ENCODE data around the gene KPNA6. TPM values are rescaled to one million over a fixed set of nuclear protein-coding genes. Genes with fewer than 3 reads are reported as not detected.

KPNA6 gene
- total RNA-seq, 1 donor from 2014 or later, result 79.0 TPM

GRCh38 chr1:32180186-32181060 lies 72.6 kb downstream of the KPNA6 start:
- no peaks in the 10 kb centered on the region for H3K36me3 Mint-ChIP-seq (ENCODE audit: unreplicated experiment)
- peaks cover 5% of the 10 kb centered on the region for H3K27me3 Mint-ChIP-seq (ENCODE audit: unreplicated experiment)
- peak overlapping the region; percentile 92 for H3K27ac Mint-ChIP-seq (ENCODE audit: unreplicated experiment)
- H3K4me3 Mint-ChIP-seq (ENCODE audit: unreplicated experiment), result peak overlapping the region; percentile 92
- no peak for TF ChIP-seq CTCF (IDR thresholded peaks at IDR 0.05; ENCODE audit: partially characterized antibody, unreplicated experiment)
- peak; percentile 74 for DNase-seq
- peaks cover 11% of the 10 kb centered on the region for H3K4me1 Mint-ChIP-seq (ENCODE audit: low read depth, unreplicated experiment)
- H3K9me3 Mint-ChIP-seq (ENCODE audit: unreplicated experiment), result peaks cover 8% of the 10 kb centered on the region

GRCh38 chr1:32181065-32181464 lies 73.2 kb downstream of the KPNA6 start:
- Mint-ChIP-seq H3K27ac (ENCODE audit: unreplicated experiment) (peak overlapping the region; percentile 68), H3K4me1 (ENCODE audit: low read depth, unreplicated experiment) (peaks cover 11% of the 10 kb centered on the region), H3K27me3 (ENCODE audit: unreplicated experiment) (peaks cover 5% of the 10 kb centered on the region), H3K4me3 (ENCODE audit: unreplicated experiment) (peak overlapping the region; percentile 92), H3K36me3 (ENCODE audit: unreplicated experiment) (no peaks in the 10 kb centered on the region), H3K9me3 (ENCODE audit: unreplicated experiment) (peaks cover 8% of the 10 kb centered on the region)
- no peak for TF ChIP-seq CTCF (IDR thresholded peaks at IDR 0.05; ENCODE audit: partially characterized antibody, unreplicated experiment)
- no peak for DNase-seq

- Mint-ChIP-seq H3K27me3 (ENCODE audit: unreplicated experiment) (peaks cover 5% of the 10 kb centered on the region), H3K4me3 (ENCODE audit: unreplicated experiment) (peak overlapping the region; percentile 92), H3K4me1 (ENCODE audit: low read depth, unreplicated experiment) (peaks cover 14% of the 10 kb centered on the region), H3K36me3 (ENCODE audit: unreplicated experiment) (no peaks in the 10 kb centered on the region), H3K27ac (ENCODE audit: unreplicated experiment) (peak overlapping the region; percentile 68), H3K9me3 (ENCODE audit: unreplicated experiment) (peaks cover 8% of the 10 kb centered on the region)
- no peak for DNase-seq
- TF ChIP-seq CTCF (IDR thresholded peaks at IDR 0.05; ENCODE audit: partially characterized antibody, unreplicated experiment), result no peak
Observed at GRCh38 chr1:32181563-32181962, 73.7 kb downstream of the KPNA6 start.

- no peak for DNase-seq
- Mint-ChIP-seq H3K27ac (ENCODE audit: unreplicated experiment) (no peak overlapping the region), H3K9me3 (ENCODE audit: unreplicated experiment) (peaks cover 8% of the 10 kb centered on the region), H3K4me3 (ENCODE audit: unreplicated experiment) (no peak overlapping the region), H3K4me1 (ENCODE audit: low read depth, unreplicated experiment) (peaks cover 14% of the 10 kb centered on the region), H3K36me3 (ENCODE audit: unreplicated experiment) (no peaks in the 10 kb centered on the region), H3K27me3 (ENCODE audit: unreplicated experiment) (peaks cover 5% of the 10 kb centered on the region)
- no peak for TF ChIP-seq CTCF (IDR thresholded peaks at IDR 0.05; ENCODE audit: partially characterized antibody, unreplicated experiment)
Observed at GRCh38 chr1:32182060-32182459, 74.2 kb downstream of the KPNA6 start.

GRCh38 chr1:32184650-32185049 lies 76.8 kb downstream of the KPNA6 start:
- no peak for TF ChIP-seq CTCF (IDR thresholded peaks at IDR 0.05; ENCODE audit: partially characterized antibody, unreplicated experiment)
- peaks cover 4% of the 10 kb centered on the region for H3K9me3 Mint-ChIP-seq (ENCODE audit: unreplicated experiment)
- H3K27ac Mint-ChIP-seq (ENCODE audit: unreplicated experiment), result no peak overlapping the region
- DNase-seq, result no peak
- no peak overlapping the region for H3K4me3 Mint-ChIP-seq (ENCODE audit: unreplicated experiment)
- H3K36me3 Mint-ChIP-seq (ENCODE audit: unreplicated experiment), result no peaks in the 10 kb centered on the region
- peaks cover 14% of the 10 kb centered on the region for H3K4me1 Mint-ChIP-seq (ENCODE audit: low read depth, unreplicated experiment)
- H3K27me3 Mint-ChIP-seq (ENCODE audit: unreplicated experiment), result peaks cover 2% of the 10 kb centered on the region
